ENCODE measurements around the gene TCF4.

The TCF4 gene

DNA sequence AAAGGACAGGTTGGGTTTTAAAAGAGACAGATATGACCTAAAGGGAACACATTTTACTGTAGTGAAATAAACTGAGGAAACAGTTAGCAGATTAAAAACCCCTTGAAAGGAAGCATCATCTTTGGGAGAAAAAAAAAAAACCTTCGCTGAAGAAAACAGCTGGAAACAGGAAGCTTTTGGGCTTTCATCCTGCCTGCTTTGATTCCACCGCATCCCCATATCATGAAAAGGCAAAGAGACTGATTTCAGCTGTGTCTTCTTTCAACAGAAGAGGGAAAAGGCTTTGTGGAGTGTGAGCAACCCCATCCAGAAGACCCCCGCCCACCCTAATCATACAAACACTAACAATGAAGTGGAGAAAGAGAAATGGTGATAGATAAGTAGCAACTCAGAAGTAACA, 86.4 kb downstream of the TCF4 start:
- H3K9me3 ChIP-seq (ENCODE audit: control insufficient read depth, insufficient read depth, low read depth, low read length): no peaks in the 10 kb centered on the region
- no peak overlapping the region for H3K4me3 ChIP-seq (ENCODE audit: low read depth, low read length)
- CTCF ChIA-PET: interaction anchor here (0.5 kb wide), 1 partner anchor 274 kb away, joined by 8 read pairs; no protein-coding TSS in a partner anchor
- no peaks in the 10 kb centered on the region for H3K36me3 ChIP-seq (ENCODE audit: control insufficient read depth in 2 of 2, insufficient read depth in 1 of 2, low read length in 2 of 2)
- POLR2A ChIA-PET: no interaction called here
- TF ChIP-seq ZNF140 (tag by site-specific recombination; IDR thresholded peaks at IDR 0.05) (no peak), PRDM1 (tag by site-specific recombination; IDR thresholded peaks at IDR 0.05) (peak; percentile 38; the same call in 1 of the 2 replicates), ZNF335 (tag by site-specific recombination; conservative IDR thresholded peaks at IDR 0.05) (peak; percentile 22; the same call in 1 of the 2 replicates)
- peaks cover 38% of the 10 kb centered on the region for H3K4me1 ChIP-seq (ENCODE audit: control insufficient read depth, insufficient read depth, low read length)
- H3K27ac ChIP-seq (ENCODE audit: extremely low read depth, low read depth, low read length): no peak overlapping the region

DNA sequence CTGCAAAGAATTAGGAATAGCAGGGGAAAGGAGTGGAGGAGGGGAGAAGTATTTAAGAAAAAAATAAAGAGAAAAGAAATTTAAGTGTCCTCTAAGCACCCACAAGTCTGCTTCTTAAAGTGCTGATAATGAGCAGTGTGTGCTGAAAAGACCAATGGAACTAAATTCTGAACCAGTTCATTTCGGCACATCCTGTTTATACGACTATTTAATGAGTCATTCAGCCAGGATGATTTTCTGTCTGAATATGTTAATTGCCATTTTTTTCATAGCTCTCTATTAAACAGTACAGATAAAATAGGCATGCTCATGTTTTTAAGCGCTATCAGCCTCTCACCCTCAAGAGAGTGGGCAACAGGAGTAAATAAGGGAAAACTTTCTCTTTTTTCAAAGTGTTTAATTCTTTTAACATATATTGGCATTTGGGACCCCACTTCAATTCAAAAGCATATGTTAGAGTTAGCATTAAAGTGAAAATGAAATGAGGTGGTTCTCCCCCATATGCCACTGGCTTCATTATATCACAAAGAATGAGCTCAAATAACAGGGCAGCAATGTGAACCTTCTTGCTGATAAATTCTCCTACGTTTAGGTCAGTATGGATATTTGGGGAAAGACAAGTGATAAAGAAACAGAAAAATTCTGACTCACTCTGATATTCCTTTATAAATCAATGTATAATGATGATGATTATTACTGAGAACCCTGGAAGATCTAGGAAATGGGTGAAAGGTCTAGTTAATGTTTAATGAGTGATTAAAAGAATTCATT, 87.5 kb downstream of the TCF4 start:
- no peak for TF ChIP-seq OVOL3 (tag by site-specific recombination; IDR thresholded peaks at IDR 0.05)
- TF ChIP-seq PRDM1 (tag by site-specific recombination; IDR thresholded peaks at IDR 0.05): 0 out of 2 replicates have a peak, but pooled peaks have one; percentile 11
- 0 out of 2 replicates have a peak, but pooled peaks have one; percentile 32 for TF ChIP-seq ZNF660 (tag by site-specific recombination; IDR thresholded peaks at IDR 0.05)
- TF ChIP-seq ZNF366 (tag by site-specific recombination; conservative IDR thresholded peaks at IDR 0.05): peak; percentile 6; the same call in 1 of the 2 replicates
- no peak overlapping the region for H3K27ac ChIP-seq (ENCODE audit: extremely low read depth, low read depth, low read length)
- H3K4me1 ChIP-seq (ENCODE audit: control insufficient read depth, insufficient read depth, low read length): peaks cover 39% of the 10 kb centered on the region
- H3K36me3 ChIP-seq (ENCODE audit: control insufficient read depth in 2 of 2, insufficient read depth in 1 of 2, low read length in 2 of 2): no peaks in the 10 kb centered on the region
- ChIA-PET POLR2A (no interaction called here), CTCF (interaction anchor here (0.5 to 0.6 kb wide), 2 partner anchors 68 to 281 kb away, joined by 3 to 4 read pairs; no protein-coding TSS in a partner anchor)
- H3K9me3 ChIP-seq (ENCODE audit: control insufficient read depth, insufficient read depth, low read depth, low read length): no peaks in the 10 kb centered on the region
- H3K4me3 ChIP-seq (ENCODE audit: low read depth, low read length): no peak overlapping the region

DNA sequence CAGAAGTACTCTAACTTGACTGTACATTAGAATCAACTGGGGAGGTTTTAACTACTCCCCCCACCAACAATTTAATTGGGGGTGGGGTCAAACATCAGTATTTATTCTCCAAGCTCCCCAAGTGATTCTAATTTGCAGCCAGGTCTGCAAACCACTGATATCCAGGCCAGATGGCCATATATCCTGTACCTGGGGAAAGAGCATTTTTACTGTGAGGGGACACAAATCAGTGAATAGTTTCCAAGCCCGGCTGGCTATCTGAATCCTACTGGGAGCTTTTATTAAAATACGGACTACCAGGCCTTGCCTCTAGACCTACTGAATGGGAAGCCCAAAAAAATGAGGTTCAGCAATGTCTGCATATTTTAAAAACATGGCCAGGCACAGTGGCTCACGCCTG, 88.5 kb downstream of the TCF4 start:
- Histone ChIP-seq H3K4me3 (ENCODE audit: low read depth, low read length) (no peak overlapping the region), H3K36me3 (ENCODE audit: control insufficient read depth in 2 of 2, insufficient read depth in 1 of 2, low read length in 2 of 2) (no peaks in the 10 kb centered on the region), H3K27ac (ENCODE audit: extremely low read depth, low read depth, low read length) (no peak overlapping the region), H3K4me1 (ENCODE audit: control insufficient read depth, insufficient read depth, low read length) (peaks cover 41% of the 10 kb centered on the region), H3K9me3 (ENCODE audit: control insufficient read depth, insufficient read depth, low read depth, low read length) (no peaks in the 10 kb centered on the region)
- ChIA-PET CTCF (interaction anchor here (0.6 kb wide), 1 partner anchor 373 kb away, joined by 3 read pairs; no protein-coding TSS in a partner anchor), POLR2A (no interaction called here)
- TF ChIP-seq, protein P1, sequence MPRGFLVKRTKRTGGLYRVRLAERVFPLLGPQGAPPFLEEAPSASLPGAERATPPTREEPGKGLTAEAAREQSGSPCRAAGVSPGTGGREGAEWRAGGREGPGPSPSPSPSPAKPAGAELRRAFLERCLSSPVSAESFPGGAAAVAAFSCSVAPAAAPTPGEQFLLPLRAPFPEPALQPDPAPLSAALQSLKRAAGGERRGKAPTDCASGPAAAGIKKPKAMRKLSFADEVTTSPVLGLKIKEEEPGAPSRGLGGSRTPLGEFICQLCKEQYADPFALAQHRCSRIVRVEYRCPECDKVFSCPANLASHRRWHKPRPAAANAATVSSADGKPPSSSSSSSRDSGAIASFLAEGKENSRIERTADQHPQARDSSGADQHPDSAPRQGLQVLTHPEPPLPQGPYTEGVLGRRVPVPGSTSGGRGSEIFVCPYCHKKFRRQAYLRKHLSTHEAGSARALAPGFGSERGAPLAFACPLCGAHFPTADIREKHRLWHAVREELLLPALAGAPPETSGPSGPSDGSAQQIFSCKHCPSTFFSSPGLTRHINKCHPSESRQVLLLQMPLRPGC (tag by site-specific recombination; IDR thresholded peaks at IDR 0.05): no peak
- TF ChIP-seq WT1 (tag by site-specific recombination; IDR thresholded peaks at IDR 0.05): no peak
- TF ChIP-seq ZNF274 (IDR thresholded peaks at IDR 0.05; ENCODE audit: low read length): no peak
- no peak for TF ChIP-seq ZNF274 (tag by site-specific recombination; IDR thresholded peaks at IDR 0.05; ENCODE audit: borderline replicate concordance)
- TF ChIP-seq HOXC10 (CRISPR knock-in tag; IDR thresholded peaks at IDR 0.05): no peak
- no peak for TF ChIP-seq ZNF529 (tag by site-specific recombination; IDR thresholded peaks at IDR 0.05; ENCODE audit: insufficient replicate concordance)
- TF ChIP-seq IKZF3 (tag by site-specific recombination; IDR thresholded peaks at IDR 0.05): no peak
- TF ChIP-seq ZFP69B (tag by site-specific recombination; IDR thresholded peaks at IDR 0.05): no peak
- no peak for TF ChIP-seq ZNF777 (tag by site-specific recombination; IDR thresholded peaks at IDR 0.05; ENCODE audit: borderline replicate concordance)
- TF ChIP-seq ZNF571 (tag by site-specific recombination; IDR thresholded peaks at IDR 0.05): no peak
- no peak for TF ChIP-seq ZXDB (tag by site-specific recombination; IDR thresholded peaks at IDR 0.05)
- TF ChIP-seq, protein P2, sequence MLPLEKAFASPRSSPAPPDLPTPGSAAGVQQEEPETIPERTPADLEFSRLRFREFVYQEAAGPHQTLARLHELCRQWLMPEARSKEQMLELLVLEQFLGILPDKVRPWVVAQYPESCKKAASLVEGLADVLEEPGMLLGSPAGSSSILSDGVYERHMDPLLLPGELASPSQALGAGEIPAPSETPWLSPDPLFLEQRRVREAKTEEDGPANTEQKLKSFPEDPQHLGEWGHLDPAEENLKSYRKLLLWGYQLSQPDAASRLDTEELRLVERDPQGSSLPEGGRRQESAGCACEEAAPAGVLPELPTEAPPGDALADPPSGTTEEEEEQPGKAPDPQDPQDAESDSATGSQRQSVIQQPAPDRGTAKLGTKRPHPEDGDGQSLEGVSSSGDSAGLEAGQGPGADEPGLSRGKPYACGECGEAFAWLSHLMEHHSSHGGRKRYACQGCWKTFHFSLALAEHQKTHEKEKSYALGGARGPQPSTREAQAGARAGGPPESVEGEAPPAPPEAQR (tag by site-specific recombination; IDR thresholded peaks at IDR 0.05): no peak
- no peak for TF ChIP-seq ZBTB20 (tag by site-specific recombination; IDR thresholded peaks at IDR 0.05)
- TF ChIP-seq, protein P3, sequence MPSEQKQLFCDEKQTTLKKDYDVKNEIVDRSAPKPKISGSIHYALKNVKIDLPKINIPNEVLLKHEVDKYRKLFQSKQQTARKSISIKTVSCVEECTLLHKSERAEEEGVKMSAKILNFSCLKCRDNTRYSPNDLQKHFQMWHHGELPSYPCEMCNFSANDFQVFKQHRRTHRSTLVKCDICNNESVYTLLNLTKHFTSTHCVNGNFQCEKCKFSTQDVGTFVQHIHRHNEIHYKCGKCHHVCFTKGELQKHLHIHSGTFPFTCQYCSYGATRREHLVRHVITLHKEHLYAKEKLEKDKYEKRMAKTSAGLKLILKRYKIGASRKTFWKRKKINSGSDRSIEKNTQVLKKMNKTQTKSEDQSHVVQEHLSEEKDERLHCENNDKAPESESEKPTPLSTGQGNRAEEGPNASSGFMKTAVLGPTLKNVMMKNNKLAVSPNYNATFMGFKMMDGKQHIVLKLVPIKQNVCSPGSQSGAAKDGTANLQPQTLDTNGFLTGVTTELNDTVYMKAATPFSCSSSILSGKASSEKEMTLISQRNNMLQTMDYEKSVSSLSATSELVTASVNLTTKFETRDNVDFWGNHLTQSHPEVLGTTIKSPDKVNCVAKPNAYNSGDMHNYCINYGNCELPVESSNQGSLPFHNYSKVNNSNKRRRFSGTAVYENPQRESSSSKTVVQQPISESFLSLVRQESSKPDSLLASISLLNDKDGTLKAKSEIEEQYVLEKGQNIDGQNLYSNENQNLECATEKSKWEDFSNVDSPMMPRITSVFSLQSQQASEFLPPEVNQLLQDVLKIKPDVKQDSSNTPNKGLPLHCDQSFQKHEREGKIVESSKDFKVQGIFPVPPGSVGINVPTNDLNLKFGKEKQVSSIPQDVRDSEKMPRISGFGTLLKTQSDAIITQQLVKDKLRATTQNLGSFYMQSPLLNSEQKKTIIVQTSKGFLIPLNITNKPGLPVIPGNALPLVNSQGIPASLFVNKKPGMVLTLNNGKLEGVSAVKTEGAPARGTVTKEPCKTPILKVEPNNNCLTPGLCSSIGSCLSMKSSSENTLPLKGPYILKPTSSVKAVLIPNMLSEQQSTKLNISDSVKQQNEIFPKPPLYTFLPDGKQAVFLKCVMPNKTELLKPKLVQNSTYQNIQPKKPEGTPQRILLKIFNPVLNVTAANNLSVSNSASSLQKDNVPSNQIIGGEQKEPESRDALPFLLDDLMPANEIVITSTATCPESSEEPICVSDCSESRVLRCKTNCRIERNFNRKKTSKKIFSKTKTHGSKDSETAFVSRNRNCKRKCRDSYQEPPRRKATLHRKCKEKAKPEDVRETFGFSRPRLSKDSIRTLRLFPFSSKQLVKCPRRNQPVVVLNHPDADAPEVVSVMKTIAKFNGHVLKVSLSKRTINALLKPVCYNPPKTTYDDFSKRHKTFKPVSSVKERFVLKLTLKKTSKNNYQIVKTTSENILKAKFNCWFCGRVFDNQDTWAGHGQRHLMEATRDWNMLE (tag by site-specific recombination; conservative IDR thresholded peaks at IDR 0.05; ENCODE audit: low read depth): no peak
- no peak for TF ChIP-seq ZBTB17 (tag by site-specific recombination; IDR thresholded peaks at IDR 0.05)
- TF ChIP-seq ZNF560 (tag by site-specific recombination; IDR thresholded peaks at IDR 0.05; ENCODE audit: borderline replicate concordance): no peak
